WTC11 (cell line): Measurements from ENCODE around the gene CEP104. TPM values are rescaled to one million over a fixed set of nuclear protein-coding genes. Genes with fewer than 3 reads are reported as not detected.

ENCODE experiments used
- ATAC-seq: fragments of 200-7000 bp; cut with Tn5 transposase; 2 replicates; pipeline ENCODE4 v1.10.0; 2021; ENCODE audit warnings: mild to moderate bottlenecking, moderate library complexity
- CTCF ChIA-PET: fragments of 300-600 bp; sonication (Branson Sonifier 250); formaldehyde crosslinking; loops from one replicate; lab custom pipeline; 2021; ENCODE audit warnings: antibody characterized with exemption; lab: Charles Lee
- POLR2A ChIA-PET: fragments of 350-600 bp; sonication (Branson Sonifier 250); formaldehyde crosslinking; loops from one replicate; lab custom pipeline; 2021; ENCODE audit warnings: antibody characterized with exemption; lab: Charles Lee
- DNase-seq: peaks from one replicate; pipeline ENCODE4 v3.0.0; 2021; ENCODE audit warnings: low spot score
- H3K27ac Mint-ChIP-seq: 2 replicates; pipeline ENCODE4 v1.8.0; 2021; ENCODE audit warnings: mixed read lengths
- H3K27me3 Mint-ChIP-seq: 2 replicates; pipeline ENCODE4 v1.8.0; 2021; ENCODE audit warnings: low read depth, mild to moderate bottlenecking, moderate library complexity, mixed read lengths
- H3K36me3 Mint-ChIP-seq: 2 replicates; pipeline ENCODE4 v1.8.0; 2021; ENCODE audit warnings: mixed read lengths
- H3K4me1 Mint-ChIP-seq: 2 replicates; pipeline ENCODE4 v1.8.0; 2022; ENCODE audit warnings: mixed read lengths
- H3K4me3 Mint-ChIP-seq: 2 replicates; pipeline ENCODE4 v1.8.0; 2021; ENCODE audit warnings: mild to moderate bottlenecking, moderate library complexity, mixed read lengths
- H3K9me3 Mint-ChIP-seq: 2 replicates; pipeline ENCODE4 v1.8.0; 2021; ENCODE audit warnings: mixed read lengths
- ATF1 ChIP-seq: sonication (generic); formaldehyde crosslinking; IDR thresholded peaks from 2 replicates; pipeline ENCODE4 v1.8.1; 2023; ENCODE audit warnings: mild to moderate bottlenecking, moderate library complexity, missing genetic modification reagents
- CREB1 ChIP-seq: sonication (generic); formaldehyde crosslinking; IDR thresholded peaks from 2 replicates; pipeline ENCODE4 v1.8.0; 2023; ENCODE audit warnings: mild to moderate bottlenecking, missing genetic modification reagents
- EMX1 ChIP-seq: fragments of 250-450 bp; sonication (Bioruptor Pico); IDR thresholded peaks from 2 replicates; pipeline ENCODE4 v1.8.0; 2021; ENCODE audit warnings: mild to moderate bottlenecking
- ESRRA ChIP-seq: sonication (generic); formaldehyde crosslinking; IDR thresholded peaks from 2 replicates; pipeline ENCODE4 v1.8.1; 2022; ENCODE audit warnings: mild to moderate bottlenecking, missing genetic modification reagents, borderline replicate concordance
- KAT7 ChIP-seq: sonication (generic); formaldehyde crosslinking; IDR thresholded peaks from 2 replicates; pipeline ENCODE4 v1.8.1; 2023; ENCODE audit warnings: missing genetic modification reagents, mild to moderate bottlenecking, borderline replicate concordance
- NR3C1 ChIP-seq: sonication (generic); formaldehyde crosslinking; conservative IDR thresholded peaks from 2 replicates; pipeline ENCODE4 v1.8.1; 2023; ENCODE audit warnings: low read depth, mild to moderate bottlenecking, missing genetic modification reagents
- OVOL2 ChIP-seq: fragments of 250-450 bp; sonication (Bioruptor Pico); IDR thresholded peaks from 2 replicates; pipeline ENCODE4 v1.9.0; 2021; ENCODE audit warnings: mild to moderate bottlenecking, borderline replicate concordance
- ZNF219 ChIP-seq: sonication (generic); formaldehyde crosslinking; IDR thresholded peaks from 2 replicates; pipeline ENCODE4 v1.8.0; 2023; ENCODE audit warnings: missing genetic modification reagents, mild to moderate bottlenecking, borderline replicate concordance
- ZNF396 ChIP-seq: fragments of 250-450 bp; sonication (Bioruptor Pico); IDR thresholded peaks from 2 replicates; pipeline ENCODE4 v1.8.0; 2021; ENCODE audit warnings: mild to moderate bottlenecking, moderate library complexity, borderline replicate concordance
- ZNF416 ChIP-seq: fragments of 250-450 bp; sonication (Bioruptor Pico); IDR thresholded peaks from 2 replicates; pipeline ENCODE4 v1.9.0; 2021; ENCODE audit warnings: mild to moderate bottlenecking, inconsistent platforms
- total RNA-seq: library from RNA; stranded (reverse); gene quantifications from 3 replicates; pipeline ENCODE4 v1.2.3, GENCODE V29; 2021
- TF ChIP-seq, protein P1 (sequence below): fragments of 250-450 bp; sonication (Bioruptor Pico); IDR thresholded peaks from 2 replicates; pipeline ENCODE4 v1.9.0; 2021; ENCODE audit warnings: mild to moderate bottlenecking
- TF ChIP-seq, protein P2 (sequence below): fragments of 250-450 bp; sonication (Bioruptor Pico); IDR thresholded peaks from 2 replicates; pipeline ENCODE4 v1.9.0; 2021; ENCODE audit warnings: mild to moderate bottlenecking, borderline replicate concordance
- TF ChIP-seq, protein P3 (sequence below): sonication (generic); formaldehyde crosslinking; IDR thresholded peaks from 2 replicates; pipeline ENCODE4 v1.8.1; 2023; ENCODE audit warnings: mild to moderate bottlenecking, moderate library complexity, missing genetic modification reagents
- TF ChIP-seq, protein P4 (sequence below): sonication (generic); formaldehyde crosslinking; conservative IDR thresholded peaks from 2 replicates; pipeline ENCODE4 v1.8.1; 2023; ENCODE audit warnings: mild to moderate bottlenecking, low read depth, missing genetic modification reagents, moderate library complexity
- TF ChIP-seq, protein P5 (sequence below): sonication (generic); formaldehyde crosslinking; IDR thresholded peaks from 2 replicates; pipeline ENCODE4 v1.8.1; 2023; ENCODE audit warnings: mild to moderate bottlenecking, missing genetic modification reagents, borderline replicate concordance

CEP104 gene
- total RNA-seq, 1 experiment from 2014 or later = 38.0 TPM

DNA sequence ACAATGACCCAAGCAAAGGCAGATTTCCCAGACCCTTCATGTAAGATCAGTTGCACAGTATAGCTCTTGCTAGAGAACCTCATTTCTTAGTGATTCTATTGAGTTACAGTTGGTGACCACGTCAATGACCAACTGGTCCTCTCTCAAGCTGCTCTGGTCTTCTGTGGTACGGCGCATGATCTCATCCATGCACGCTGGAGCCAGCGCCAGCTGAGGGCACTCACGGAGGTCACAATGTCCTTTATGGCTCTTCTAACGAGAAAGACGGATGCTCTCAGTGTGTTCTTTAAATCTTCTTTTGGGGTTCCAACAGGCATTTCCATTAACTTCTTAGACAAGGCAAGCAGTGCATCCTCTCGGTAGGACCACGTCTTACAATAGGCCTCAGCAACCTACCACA, 22.3 kb downstream of the CEP104 start:
- DNase-seq (no peak), ATAC-seq (no peak)
- Mint-ChIP-seq H3K9me3 (peaks cover 21% of the 10 kb centered on the region), H3K4me3 (no peak overlapping the region), H3K27ac (no peak overlapping the region), H3K4me1 (no peaks in the 10 kb centered on the region), H3K36me3 (peaks cover 54% of the 10 kb centered on the region), H3K27me3 (no peaks in the 10 kb centered on the region)
- CTCF ChIA-PET = no interaction called here
- POLR2A ChIA-PET = no interaction called here
- TF ChIP-seq EMX1 = no peak

DNA sequence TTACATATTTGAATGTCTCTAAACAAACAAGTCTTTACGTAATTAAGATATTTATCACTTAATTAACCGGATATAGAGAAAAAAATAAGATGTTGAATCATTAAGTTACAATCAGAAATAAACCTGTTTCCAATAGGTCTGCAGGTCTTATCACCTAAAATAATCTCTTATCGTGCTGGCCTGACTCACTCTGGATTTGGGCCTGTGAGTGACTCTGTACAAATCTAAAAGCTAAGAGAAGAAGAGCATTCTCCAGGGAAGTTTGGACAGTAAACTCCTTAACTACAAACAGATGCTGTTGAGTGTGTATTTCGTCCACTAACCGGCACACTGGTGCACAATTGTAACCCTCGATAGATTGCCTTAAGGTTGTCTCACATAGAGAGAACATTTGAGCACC, 25.3 kb downstream of the CEP104 start:
- H3K4me3 Mint-ChIP-seq = no peak overlapping the region
- no peaks in the 10 kb centered on the region for H3K27me3 Mint-ChIP-seq
- H3K4me1 Mint-ChIP-seq = no peaks in the 10 kb centered on the region
- peaks cover 4% of the 10 kb centered on the region; the same call in 1 of the 2 replicates for H3K9me3 Mint-ChIP-seq
- TF ChIP-seq ZNF416 = no peak
- TF ChIP-seq, protein P1, sequence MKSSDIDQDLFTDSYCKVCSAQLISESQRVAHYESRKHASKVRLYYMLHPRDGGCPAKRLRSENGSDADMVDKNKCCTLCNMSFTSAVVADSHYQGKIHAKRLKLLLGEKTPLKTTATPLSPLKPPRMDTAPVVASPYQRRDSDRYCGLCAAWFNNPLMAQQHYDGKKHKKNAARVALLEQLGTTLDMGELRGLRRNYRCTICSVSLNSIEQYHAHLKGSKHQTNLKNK (CRISPR knock-in tag) = no peak
- no peak for TF ChIP-seq ZNF219
- no peak for TF ChIP-seq ESRRA (CRISPR knock-in tag)
- no peak for TF ChIP-seq OVOL2
- no peak for TF ChIP-seq ATF1 (CRISPR knock-in tag)
- no peak for TF ChIP-seq ZNF396 (CRISPR knock-in tag)
- TF ChIP-seq NR3C1 (CRISPR knock-in tag) = no peak
- no peak for TF ChIP-seq CREB1 (CRISPR knock-in tag)
- H3K27ac Mint-ChIP-seq = no peak overlapping the region
- POLR2A ChIA-PET = no interaction called here
- H3K36me3 Mint-ChIP-seq = peaks cover 27% of the 10 kb centered on the region
- ATAC-seq = no peak
- CTCF ChIA-PET = no interaction called here
- DNase-seq = no peak

DNA sequence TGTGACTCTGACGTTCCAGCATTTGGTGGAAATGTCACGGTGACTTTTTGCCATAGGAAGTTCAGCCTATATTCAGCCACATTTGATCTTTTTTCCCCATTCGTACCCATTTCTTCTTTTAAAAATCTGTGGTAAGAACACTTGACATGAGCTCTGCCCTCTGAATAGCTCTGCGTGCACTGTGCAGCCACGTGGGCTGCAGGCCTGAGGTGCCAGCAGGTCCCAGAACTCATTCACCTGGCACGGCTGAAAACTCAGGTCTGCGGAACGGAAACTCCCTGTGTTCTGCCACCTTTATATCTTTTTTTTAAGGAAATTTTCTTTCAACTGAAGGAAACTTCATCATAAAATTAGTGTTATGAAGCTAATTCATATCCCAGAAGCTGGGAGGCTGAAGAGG, 28.6 kb downstream of the CEP104 start:
- TF ChIP-seq, protein P2, sequence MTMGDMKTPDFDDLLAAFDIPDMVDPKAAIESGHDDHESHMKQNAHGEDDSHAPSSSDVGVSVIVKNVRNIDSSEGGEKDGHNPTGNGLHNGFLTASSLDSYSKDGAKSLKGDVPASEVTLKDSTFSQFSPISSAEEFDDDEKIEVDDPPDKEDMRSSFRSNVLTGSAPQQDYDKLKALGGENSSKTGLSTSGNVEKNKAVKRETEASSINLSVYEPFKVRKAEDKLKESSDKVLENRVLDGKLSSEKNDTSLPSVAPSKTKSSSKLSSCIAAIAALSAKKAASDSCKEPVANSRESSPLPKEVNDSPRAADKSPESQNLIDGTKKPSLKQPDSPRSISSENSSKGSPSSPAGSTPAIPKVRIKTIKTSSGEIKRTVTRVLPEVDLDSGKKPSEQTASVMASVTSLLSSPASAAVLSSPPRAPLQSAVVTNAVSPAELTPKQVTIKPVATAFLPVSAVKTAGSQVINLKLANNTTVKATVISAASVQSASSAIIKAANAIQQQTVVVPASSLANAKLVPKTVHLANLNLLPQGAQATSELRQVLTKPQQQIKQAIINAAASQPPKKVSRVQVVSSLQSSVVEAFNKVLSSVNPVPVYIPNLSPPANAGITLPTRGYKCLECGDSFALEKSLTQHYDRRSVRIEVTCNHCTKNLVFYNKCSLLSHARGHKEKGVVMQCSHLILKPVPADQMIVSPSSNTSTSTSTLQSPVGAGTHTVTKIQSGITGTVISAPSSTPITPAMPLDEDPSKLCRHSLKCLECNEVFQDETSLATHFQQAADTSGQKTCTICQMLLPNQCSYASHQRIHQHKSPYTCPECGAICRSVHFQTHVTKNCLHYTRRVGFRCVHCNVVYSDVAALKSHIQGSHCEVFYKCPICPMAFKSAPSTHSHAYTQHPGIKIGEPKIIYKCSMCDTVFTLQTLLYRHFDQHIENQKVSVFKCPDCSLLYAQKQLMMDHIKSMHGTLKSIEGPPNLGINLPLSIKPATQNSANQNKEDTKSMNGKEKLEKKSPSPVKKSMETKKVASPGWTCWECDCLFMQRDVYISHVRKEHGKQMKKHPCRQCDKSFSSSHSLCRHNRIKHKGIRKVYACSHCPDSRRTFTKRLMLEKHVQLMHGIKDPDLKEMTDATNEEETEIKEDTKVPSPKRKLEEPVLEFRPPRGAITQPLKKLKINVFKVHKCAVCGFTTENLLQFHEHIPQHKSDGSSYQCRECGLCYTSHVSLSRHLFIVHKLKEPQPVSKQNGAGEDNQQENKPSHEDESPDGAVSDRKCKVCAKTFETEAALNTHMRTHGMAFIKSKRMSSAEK (CRISPR knock-in tag) = no peak
- TF ChIP-seq, protein P3, sequence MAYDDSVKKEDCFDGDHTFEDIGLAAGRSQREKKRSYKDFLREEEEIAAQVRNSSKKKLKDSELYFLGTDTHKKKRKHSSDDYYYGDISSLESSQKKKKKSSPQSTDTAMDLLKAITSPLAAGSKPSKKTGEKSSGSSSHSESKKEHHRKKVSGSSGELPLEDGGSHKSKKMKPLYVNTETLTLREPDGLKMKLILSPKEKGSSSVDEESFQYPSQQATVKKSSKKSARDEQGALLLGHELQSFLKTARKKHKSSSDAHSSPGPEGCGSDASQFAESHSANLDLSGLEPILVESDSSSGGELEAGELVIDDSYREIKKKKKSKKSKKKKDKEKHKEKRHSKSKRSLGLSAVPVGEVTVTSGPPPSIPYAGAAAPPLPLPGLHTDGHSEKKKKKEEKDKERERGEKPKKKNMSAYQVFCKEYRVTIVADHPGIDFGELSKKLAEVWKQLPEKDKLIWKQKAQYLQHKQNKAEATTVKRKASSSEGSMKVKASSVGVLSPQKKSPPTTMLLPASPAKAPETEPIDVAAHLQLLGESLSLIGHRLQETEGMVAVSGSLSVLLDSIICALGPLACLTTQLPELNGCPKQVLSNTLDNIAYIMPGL (CRISPR knock-in tag) = no peak
- no peak for TF ChIP-seq OVOL2
- TF ChIP-seq, all 79 proteins: peak for 0
- Mint-ChIP-seq H3K4me3 (no peak overlapping the region), H3K4me1 (no peaks in the 10 kb centered on the region), H3K27ac (no peak overlapping the region), H3K36me3 (peaks cover 28% of the 10 kb centered on the region), H3K27me3 (no peaks in the 10 kb centered on the region), H3K9me3 (no peaks in the 10 kb centered on the region)
- ChIA-PET CTCF (interaction anchor here (0.6 to 2.3 kb wide), 21 partner anchors 9 to 375 kb away, joined by 3 to 19 read pairs (median 4); partner anchors contain the start of genes C1orf174 and DFFB), POLR2A (no interaction called here)
- ATAC-seq (no peak), DNase-seq (no peak)

DNA sequence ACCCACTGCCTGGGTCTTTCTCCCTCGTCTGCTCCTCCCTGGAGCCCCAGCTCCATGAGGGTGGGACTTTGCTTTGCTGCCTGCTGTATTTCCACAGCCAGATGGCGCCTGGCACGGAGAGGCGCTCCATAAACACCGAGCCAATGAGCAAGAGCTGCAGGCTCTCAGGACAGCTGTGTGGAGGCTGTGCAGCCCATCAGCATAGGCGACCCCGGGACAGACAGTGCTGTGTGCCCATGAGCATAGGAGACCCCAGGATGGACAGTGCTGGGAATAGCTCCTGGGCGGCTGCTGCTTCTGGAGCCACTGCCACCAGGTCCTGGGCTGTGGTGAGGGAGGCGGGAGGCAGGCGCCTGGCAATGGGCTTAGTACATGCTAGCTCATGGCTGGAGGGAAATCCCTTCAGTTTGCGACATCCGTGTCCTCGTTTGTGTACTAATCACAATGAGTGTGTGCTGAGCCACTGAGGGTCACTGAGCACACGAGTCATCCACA, 29.2 kb downstream of the CEP104 start:
- CTCF ChIA-PET = interaction anchor here (0.6 to 2.3 kb wide), 23 partner anchors 8 to 375 kb away, joined by 3 to 19 read pairs (median 4); partner anchors contain the start of genes C1orf174 and DFFB
- H3K27me3 Mint-ChIP-seq = no peaks in the 10 kb centered on the region
- DNase-seq (peak; percentile 65), ATAC-seq (peak; percentile 95)
- POLR2A ChIA-PET = interaction anchor here (1.4 kb wide), 1 partner anchor 11 kb away, joined by 3 read pairs; no protein-coding TSS in a partner anchor
- H3K27ac Mint-ChIP-seq = no peak overlapping the region
- H3K4me1 Mint-ChIP-seq = no peaks in the 10 kb centered on the region
- H3K4me3 Mint-ChIP-seq = no peak overlapping the region
- H3K36me3 Mint-ChIP-seq = peaks cover 25% of the 10 kb centered on the region
- no peaks in the 10 kb centered on the region for H3K9me3 Mint-ChIP-seq
- no peak for TF ChIP-seq ZNF416
- TF ChIP-seq KAT7 (CRISPR knock-in tag) = no peak
- TF ChIP-seq, protein P4, sequence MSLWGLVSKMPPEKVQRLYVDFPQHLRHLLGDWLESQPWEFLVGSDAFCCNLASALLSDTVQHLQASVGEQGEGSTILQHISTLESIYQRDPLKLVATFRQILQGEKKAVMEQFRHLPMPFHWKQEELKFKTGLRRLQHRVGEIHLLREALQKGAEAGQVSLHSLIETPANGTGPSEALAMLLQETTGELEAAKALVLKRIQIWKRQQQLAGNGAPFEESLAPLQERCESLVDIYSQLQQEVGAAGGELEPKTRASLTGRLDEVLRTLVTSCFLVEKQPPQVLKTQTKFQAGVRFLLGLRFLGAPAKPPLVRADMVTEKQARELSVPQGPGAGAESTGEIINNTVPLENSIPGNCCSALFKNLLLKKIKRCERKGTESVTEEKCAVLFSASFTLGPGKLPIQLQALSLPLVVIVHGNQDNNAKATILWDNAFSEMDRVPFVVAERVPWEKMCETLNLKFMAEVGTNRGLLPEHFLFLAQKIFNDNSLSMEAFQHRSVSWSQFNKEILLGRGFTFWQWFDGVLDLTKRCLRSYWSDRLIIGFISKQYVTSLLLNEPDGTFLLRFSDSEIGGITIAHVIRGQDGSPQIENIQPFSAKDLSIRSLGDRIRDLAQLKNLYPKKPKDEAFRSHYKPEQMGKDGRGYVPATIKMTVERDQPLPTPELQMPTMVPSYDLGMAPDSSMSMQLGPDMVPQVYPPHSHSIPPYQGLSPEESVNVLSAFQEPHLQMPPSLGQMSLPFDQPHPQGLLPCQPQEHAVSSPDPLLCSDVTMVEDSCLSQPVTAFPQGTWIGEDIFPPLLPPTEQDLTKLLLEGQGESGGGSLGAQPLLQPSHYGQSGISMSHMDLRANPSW (CRISPR knock-in tag) = no peak
- TF ChIP-seq, protein P5, sequence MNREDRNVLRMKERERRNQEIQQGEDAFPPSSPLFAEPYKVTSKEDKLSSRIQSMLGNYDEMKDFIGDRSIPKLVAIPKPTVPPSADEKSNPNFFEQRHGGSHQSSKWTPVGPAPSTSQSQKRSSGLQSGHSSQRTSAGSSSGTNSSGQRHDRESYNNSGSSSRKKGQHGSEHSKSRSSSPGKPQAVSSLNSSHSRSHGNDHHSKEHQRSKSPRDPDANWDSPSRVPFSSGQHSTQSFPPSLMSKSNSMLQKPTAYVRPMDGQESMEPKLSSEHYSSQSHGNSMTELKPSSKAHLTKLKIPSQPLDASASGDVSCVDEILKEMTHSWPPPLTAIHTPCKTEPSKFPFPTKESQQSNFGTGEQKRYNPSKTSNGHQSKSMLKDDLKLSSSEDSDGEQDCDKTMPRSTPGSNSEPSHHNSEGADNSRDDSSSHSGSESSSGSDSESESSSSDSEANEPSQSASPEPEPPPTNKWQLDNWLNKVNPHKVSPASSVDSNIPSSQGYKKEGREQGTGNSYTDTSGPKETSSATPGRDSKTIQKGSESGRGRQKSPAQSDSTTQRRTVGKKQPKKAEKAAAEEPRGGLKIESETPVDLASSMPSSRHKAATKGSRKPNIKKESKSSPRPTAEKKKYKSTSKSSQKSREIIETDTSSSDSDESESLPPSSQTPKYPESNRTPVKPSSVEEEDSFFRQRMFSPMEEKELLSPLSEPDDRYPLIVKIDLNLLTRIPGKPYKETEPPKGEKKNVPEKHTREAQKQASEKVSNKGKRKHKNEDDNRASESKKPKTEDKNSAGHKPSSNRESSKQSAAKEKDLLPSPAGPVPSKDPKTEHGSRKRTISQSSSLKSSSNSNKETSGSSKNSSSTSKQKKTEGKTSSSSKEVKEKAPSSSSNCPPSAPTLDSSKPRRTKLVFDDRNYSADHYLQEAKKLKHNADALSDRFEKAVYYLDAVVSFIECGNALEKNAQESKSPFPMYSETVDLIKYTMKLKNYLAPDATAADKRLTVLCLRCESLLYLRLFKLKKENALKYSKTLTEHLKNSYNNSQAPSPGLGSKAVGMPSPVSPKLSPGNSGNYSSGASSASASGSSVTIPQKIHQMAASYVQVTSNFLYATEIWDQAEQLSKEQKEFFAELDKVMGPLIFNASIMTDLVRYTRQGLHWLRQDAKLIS (CRISPR knock-in tag) = no peak
- no peak for TF ChIP-seq CREB1 (CRISPR knock-in tag)
